ENCODE measurements around the gene WWTR1. TPM values are rescaled to one million over a fixed set of nuclear protein-coding genes. Genes with fewer than 3 reads are reported as not detected.

Gene WWTR1
- total RNA-seq, 1 experiment from 2014 or later = 24.4 TPM

- Histone ChIP-seq H3K4me2 (ENCODE audit: insufficient read depth, insufficient read length, low read length) (no peak overlapping the region), H2BK12ac (ENCODE audit: insufficient read length, low read depth, low read length) (no peak overlapping the region), H3K9ac (ENCODE audit: extremely low read depth, insufficient read length, low read length) (no peak overlapping the region), H3K23me2 (ENCODE audit: insufficient read length, low read depth, low read length, poor library complexity, severe bottlenecking) (no peaks in the 10 kb centered on the region), H2AFZ (ENCODE audit: low read length) (no peak overlapping the region), H2BK5ac (ENCODE audit: insufficient read length, low read length) (no peak overlapping the region), H3K27me3 (ENCODE audit: insufficient read depth, low read length) (no peaks in the 10 kb centered on the region), H4K5ac (ENCODE audit: insufficient read length, low read depth, low read length) (no peak overlapping the region), H3K4ac (ENCODE audit: low read depth, low read length) (no peak overlapping the region), H3K79me2 (ENCODE audit: insufficient read depth, low read length) (no peaks in the 10 kb centered on the region), H4K20me1 (ENCODE audit: control insufficient read depth, insufficient read depth, insufficient read length) (no peaks in the 10 kb centered on the region), H3K9me3 (ENCODE audit: control insufficient read depth, low read depth, low read length) (no peaks in the 10 kb centered on the region), H3K18ac (ENCODE audit: insufficient read length, low read depth, low read length) (no peak overlapping the region), H3K56ac (ENCODE audit: insufficient read length, low read depth, low read length) (no peak overlapping the region), H2BK15ac (ENCODE audit: low read depth, low read length) (no peak overlapping the region), H3K14ac (ENCODE audit: insufficient read depth, low read length) (no peak overlapping the region), H4K8ac (replicated peaks; ENCODE audit: insufficient read length, low read depth, low read length) (no peak overlapping the region), H2BK120ac (ENCODE audit: low read depth, low read length, poor library complexity, severe bottlenecking) (no peak overlapping the region), H4K91ac (ENCODE audit: insufficient read length, low read depth, low read length) (no peak overlapping the region), H2BK20ac (ENCODE audit: low read depth, low read length, poor library complexity, severe bottlenecking) (no peak overlapping the region), H3K27ac (ENCODE audit: insufficient read length, low read depth, low read length) (no peak overlapping the region), H2AK5ac (ENCODE audit: insufficient read length, low read length) (no peak overlapping the region), H3K4me1 (ENCODE audit: insufficient read depth, low read length) (no peaks in the 10 kb centered on the region; the same call in 1 of the 2 replicates), H3T11ph (ENCODE audit: low read length) (no peak overlapping the region), H3K79me1 (ENCODE audit: insufficient read depth, low read depth, low read length, poor library complexity, severe bottlenecking) (no peaks in the 10 kb centered on the region), H3K23ac (ENCODE audit: insufficient read length, low read depth, low read length) (no peak overlapping the region)
- H3K36me3 Mint-ChIP-seq (ENCODE audit: insufficient read depth in 1 of 3, low read depth in 3 of 3) = peaks cover 0 to 4% (median 0%) of the 10 kb centered on the region in 3 experiments; a peak in 1 of 7 replicates
- WGBS (ENCODE audit: extremely low coverage, insufficient read length, low lambda C conversion rate) = no CpG with 5 or more reads among the region's 4 CpGs
- H3K27ac Mint-ChIP-seq = peak overlapping the region in 2 of 3 experiments; percentile 22 to 28; a peak in 4 of 7 replicates
- peaks cover 22 to 26% of the 10 kb centered on the region in 2 experiments for H3K4me1 Mint-ChIP-seq
- H3K9me3 Mint-ChIP-seq = no peaks in the 10 kb centered on the region
- H3K4me3 Mint-ChIP-seq = no peak overlapping the region
- no peaks in the 10 kb centered on the region for H3K27me3 Mint-ChIP-seq (ENCODE audit: low read depth)
- DNase-seq = no peak
- TF ChIP-seq, protein P1, sequence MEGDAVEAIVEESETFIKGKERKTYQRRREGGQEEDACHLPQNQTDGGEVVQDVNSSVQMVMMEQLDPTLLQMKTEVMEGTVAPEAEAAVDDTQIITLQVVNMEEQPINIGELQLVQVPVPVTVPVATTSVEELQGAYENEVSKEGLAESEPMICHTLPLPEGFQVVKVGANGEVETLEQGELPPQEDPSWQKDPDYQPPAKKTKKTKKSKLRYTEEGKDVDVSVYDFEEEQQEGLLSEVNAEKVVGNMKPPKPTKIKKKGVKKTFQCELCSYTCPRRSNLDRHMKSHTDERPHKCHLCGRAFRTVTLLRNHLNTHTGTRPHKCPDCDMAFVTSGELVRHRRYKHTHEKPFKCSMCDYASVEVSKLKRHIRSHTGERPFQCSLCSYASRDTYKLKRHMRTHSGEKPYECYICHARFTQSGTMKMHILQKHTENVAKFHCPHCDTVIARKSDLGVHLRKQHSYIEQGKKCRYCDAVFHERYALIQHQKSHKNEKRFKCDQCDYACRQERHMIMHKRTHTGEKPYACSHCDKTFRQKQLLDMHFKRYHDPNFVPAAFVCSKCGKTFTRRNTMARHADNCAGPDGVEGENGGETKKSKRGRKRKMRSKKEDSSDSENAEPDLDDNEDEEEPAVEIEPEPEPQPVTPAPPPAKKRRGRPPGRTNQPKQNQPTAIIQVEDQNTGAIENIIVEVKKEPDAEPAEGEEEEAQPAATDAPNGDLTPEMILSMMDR (conservative IDR thresholded peaks at IDR 0.05) = no peak
Measured at GRCh38 chr3:149548669-149549065, 109.2 kb downstream of the WWTR1 start.
